Measurements from ENCODE around the gene CSNK1A1L. TPM values are rescaled to one million over a fixed set of nuclear protein-coding genes. Genes with fewer than 3 reads are reported as not detected.

Gene CSNK1A1L
- total RNA-seq, 1 experiment from 2014 or later = not detected

DNA sequence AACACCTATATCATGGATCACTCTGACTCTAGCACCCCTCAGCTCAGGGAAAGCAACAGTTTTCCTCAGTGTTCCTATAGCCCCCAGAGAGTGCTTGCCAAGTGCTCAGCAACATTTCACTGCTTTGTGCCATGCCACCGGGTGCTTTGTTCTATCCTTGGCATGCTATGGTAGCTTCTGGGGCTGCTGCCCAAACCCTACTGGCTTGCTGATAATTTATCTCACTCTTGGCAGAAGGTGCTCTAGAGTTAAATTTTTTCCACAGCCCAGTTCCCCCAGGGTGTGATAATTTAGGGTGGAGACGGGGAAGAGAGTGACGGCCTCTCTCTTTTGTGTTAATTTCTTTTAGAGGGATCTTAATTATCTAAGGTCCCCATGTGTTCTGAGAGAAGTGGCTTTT lies 12.6 kb upstream of the CSNK1A1L start:
- no peaks in the 10 kb centered on the region for H3K9me3 ChIP-seq
- H3K27me3 ChIP-seq = no peaks in the 10 kb centered on the region
- no peak overlapping the region for H3K4me3 ChIP-seq
- DNase-seq = peak; percentile 49
- no peaks in the 10 kb centered on the region for H3K36me3 ChIP-seq

DNA sequence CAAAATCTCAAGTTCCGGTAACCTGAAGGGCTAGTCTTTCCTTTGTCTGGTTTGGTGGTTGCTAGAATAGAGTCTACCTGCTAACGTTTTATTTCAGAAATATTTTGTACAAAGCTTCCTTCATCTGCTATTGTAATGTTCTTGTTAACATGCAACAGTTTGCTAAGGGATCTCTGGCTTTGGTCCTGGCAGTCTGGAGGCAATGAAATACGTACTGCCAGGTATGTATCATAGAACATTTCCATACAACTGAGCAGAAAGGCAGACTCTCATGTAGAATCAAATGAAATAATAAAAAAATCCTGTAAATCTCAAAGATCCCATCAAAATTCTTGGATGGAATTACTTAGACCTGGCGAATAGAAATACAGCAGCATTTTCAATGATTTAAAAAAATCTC lies 8.8 kb upstream of the CSNK1A1L start:
- no peak for DNase-seq
- no peaks in the 10 kb centered on the region for H3K9me3 ChIP-seq
- no peak overlapping the region for H3K4me3 ChIP-seq
- no peaks in the 10 kb centered on the region for H3K27me3 ChIP-seq
- H3K36me3 ChIP-seq = no peaks in the 10 kb centered on the region

DNA sequence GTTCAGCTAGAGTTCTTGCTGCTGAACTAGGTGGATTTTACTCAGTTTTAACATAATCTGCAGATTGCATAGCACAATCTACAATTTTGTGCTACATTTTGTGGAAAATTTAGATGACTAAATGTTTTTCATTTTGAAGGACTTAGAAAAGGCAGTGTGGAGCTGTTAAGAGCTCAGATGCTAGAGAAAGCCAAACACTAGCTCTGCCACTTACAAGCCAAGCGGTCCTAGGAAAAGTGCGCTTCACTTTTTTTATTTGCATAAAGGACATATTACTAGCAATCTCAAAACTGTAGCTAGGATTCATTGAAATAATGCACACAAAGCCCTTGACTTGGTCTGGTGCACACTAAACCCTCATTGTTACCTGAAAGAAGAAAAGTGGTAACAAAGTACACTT lies 8.1 kb upstream of the CSNK1A1L start:
- no peaks in the 10 kb centered on the region for H3K27me3 ChIP-seq
- H3K4me3 ChIP-seq = no peak overlapping the region
- H3K36me3 ChIP-seq = no peaks in the 10 kb centered on the region
- H3K9me3 ChIP-seq = no peaks in the 10 kb centered on the region
- DNase-seq = no peak

DNA sequence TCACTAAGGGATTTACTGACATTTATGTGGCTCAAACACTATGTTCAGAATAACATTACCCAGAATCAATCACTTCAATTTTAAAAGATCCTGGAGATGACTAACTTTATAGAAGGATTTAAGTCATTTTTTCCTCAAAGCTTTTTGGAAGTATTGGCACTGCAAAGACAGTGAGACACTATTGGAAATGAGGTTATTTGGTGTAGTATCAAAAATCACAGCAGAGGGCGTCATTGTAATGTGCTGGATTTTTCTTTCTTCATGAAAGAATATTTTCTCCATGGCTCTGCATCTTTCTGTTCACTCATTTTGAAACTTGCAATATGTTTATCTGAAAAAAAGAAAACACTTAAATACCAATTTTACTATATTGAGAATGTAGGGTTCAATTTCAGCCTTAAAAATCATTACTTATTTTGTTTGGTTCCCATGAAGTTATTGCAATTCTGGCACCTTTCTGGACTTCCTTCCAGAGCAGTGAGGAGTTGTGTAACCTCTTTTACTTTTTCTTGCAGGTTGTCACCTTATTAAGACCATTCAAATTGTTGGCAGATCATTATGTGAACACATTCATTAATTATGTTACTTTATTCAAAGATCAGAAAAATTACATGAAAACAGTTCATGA lies 3.7 kb upstream of the CSNK1A1L start:
- Histone ChIP-seq H3K4me3 (no peak overlapping the region), H3K9me3 (no peaks in the 10 kb centered on the region), H3K27me3 (no peaks in the 10 kb centered on the region), H3K36me3 (no peaks in the 10 kb centered on the region)
- no peak for DNase-seq

DNA sequence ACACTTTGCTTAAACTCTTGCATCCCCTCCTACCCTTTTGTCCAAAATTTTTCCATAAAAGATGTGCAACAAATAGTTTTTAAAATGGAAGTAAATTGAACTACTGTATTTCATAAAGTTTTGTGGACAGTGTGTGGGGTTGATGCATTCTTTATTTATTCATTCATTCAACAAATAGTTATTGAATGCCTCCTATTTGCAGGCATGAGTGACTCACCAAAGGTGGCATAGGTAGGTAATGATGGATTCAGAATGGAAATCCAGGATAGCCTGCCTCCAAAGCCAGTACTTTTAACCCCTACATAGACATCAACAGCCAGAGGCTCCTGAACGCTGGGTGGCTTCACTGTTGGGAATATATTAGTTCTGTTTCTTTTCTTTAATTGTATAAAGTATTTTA lies 2.4 kb upstream of the CSNK1A1L start:
- Histone ChIP-seq H3K36me3 (no peaks in the 10 kb centered on the region), H3K9me3 (no peaks in the 10 kb centered on the region), H3K27me3 (no peaks in the 10 kb centered on the region), H3K4me3 (no peak overlapping the region)
- DNase-seq = no peak

DNA sequence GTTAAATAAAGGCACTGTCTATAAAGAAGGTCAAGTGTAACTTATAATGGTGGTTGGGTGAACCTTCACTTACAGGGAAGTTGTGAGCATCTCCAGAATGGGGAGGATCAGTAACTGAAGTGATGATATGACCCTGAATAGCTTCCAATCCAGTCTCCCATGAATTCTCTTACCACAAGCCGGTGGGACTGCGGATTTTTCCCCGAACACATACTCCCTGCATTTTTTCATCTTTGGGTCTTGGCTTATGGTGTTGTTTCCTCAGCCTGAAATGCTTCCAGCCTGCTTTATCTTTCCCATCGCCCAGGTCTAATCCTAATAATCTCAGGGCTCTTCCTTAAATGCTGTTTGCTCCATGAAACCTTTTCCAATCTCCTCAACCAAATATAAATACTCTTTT lies 2.0 kb upstream of the CSNK1A1L start:
- Histone ChIP-seq H3K36me3 (no peaks in the 10 kb centered on the region), H3K9me3 (no peaks in the 10 kb centered on the region)
- DNase-seq = no peak

DNA sequence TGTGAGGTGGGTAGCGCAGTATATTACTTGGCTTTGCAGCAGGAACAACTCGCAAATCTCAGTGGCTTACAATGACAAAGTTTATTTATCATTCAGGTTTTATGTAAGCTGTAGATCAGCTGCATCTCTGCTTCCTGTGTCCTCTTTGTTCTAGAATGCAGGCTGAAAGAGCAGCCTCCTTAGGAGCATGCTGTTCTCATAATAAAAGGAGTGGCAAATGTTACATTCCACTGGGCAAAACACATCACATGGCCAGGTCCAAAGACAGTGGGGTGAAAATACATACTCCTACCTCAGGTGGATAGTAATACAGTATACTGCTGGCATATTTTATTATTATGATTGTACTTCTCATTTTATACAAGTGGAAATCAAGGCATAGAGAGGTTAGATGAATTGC lies 1.2 kb upstream of the CSNK1A1L start:
- no peak for DNase-seq
- no peaks in the 10 kb centered on the region for H3K36me3 ChIP-seq
- no peak overlapping the region for H3K4me3 ChIP-seq
- H3K9me3 ChIP-seq = no peaks in the 10 kb centered on the region
- H3K27me3 ChIP-seq = no peaks in the 10 kb centered on the region

More for the DNA sequence above, 2.0 kb upstream of the CSNK1A1L start:
- Histone ChIP-seq H3K27me3 (no peaks in the 10 kb centered on the region), H3K4me3 (no peak overlapping the region)

DNA sequence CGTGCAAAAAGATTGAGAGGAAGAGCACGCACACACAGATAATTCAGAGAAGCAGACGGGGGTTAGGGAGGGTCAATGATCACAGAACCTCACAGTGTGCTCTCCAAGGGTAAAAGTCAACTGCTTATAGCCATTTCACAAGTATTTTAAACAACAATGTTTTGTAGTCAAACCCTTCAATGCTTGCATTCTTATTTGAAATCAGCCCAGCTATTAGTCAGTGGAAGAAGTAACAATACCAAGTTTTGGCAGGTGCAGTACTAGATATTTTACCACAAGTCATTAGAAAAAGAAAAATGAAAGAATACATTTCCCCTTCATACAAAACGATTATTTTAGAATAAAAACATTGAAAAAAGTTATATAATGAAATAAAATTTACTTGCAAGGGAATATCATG lies 2.6 kb downstream of the CSNK1A1L start:
- Histone ChIP-seq H3K4me3 (no peak overlapping the region), H3K9me3 (no peaks in the 10 kb centered on the region), H3K36me3 (no peaks in the 10 kb centered on the region), H3K27me3 (no peaks in the 10 kb centered on the region)
- DNase-seq = no peak

DNA sequence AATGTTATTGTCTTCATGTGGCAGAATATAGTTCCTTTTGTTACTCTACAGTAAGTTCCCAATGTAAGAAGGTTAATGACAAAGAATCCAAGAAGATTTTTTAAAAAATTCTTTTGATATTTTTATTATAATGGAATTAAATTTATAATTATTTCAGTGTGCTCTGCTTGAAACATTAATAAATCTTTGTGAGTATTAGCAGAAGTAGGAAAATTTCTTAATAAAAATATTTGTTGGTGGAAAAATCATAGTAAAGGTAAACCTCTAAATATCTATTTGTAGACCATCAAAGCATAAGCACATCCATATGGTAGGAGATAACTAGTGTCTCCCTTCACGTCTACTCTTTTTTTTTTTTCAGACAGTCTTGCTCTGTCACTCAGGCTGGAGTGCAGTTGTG lies 4.3 kb downstream of the CSNK1A1L start:
- H3K27me3 ChIP-seq = no peaks in the 10 kb centered on the region
- H3K36me3 ChIP-seq = no peaks in the 10 kb centered on the region
- no peak overlapping the region for H3K4me3 ChIP-seq
- H3K9me3 ChIP-seq = no peaks in the 10 kb centered on the region
- DNase-seq = no peak

DNA sequence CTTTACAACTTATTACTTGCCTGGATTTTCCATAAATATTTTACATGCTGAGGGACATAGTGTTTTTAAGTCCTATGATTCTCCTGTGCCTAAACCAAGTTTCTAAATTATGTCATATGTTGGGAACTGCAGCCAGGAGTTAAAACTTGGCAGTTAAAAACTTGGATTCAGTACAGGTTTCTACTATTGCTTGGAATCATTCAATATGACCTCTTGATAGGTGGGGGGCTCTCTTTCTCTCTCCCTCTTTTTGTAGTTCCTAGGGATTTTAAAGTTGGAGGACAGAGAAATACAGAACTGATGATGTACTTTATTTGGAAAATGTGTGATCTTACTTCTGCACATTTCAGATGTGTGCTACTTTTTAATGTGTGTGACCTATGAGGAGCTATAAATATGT lies 4.7 kb downstream of the CSNK1A1L start:
- Histone ChIP-seq H3K4me3 (no peak overlapping the region), H3K27me3 (no peaks in the 10 kb centered on the region), H3K9me3 (no peaks in the 10 kb centered on the region), H3K36me3 (no peaks in the 10 kb centered on the region)
- no peak for DNase-seq

DNA sequence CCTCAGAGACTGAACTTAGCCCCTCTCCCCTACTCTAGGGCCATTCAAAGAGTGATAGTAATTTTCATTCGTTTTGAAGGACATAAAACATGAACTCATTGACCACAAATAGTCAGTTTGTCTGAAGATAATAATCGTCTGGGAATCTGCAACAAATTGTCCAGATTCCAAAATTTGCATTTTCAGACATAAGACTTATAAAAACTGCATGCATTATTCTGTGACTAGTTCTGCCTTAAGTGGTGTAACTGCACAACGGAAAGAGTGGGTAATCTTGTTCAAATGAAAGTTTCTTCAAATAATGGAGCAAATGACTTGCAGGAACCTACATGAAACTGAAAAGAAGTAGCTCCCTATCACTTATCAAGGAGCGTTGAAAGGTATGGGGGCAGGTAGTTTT lies 8.4 kb downstream of the CSNK1A1L start:
- Histone ChIP-seq H3K36me3 (no peaks in the 10 kb centered on the region), H3K9me3 (no peaks in the 10 kb centered on the region), H3K27me3 (no peaks in the 10 kb centered on the region), H3K4me3 (no peak overlapping the region)
- DNase-seq = no peak

DNA sequence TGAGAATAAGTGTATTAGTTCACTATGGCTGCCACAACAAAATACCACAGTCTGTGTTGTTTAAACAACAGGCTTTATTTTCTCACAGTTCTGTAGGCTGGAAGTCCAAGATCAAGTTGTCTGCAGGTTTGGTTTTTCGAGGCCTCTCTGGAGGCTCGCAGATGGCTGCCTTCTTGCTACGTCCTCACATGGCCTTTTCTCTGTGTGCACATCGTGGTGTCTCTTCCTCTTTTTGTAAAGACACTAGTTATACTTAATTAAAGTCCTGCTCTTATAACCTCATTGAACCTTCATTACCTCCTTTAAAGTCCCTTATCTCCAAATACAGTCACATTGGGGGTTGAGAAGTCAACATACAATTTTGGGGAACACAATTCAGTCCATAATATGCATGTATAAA lies 10.6 kb downstream of the CSNK1A1L start:
- Histone ChIP-seq H3K27me3 (no peaks in the 10 kb centered on the region), H3K9me3 (no peaks in the 10 kb centered on the region), H3K4me3 (no peak overlapping the region), H3K36me3 (no peaks in the 10 kb centered on the region)
- DNase-seq = no peak

DNA sequence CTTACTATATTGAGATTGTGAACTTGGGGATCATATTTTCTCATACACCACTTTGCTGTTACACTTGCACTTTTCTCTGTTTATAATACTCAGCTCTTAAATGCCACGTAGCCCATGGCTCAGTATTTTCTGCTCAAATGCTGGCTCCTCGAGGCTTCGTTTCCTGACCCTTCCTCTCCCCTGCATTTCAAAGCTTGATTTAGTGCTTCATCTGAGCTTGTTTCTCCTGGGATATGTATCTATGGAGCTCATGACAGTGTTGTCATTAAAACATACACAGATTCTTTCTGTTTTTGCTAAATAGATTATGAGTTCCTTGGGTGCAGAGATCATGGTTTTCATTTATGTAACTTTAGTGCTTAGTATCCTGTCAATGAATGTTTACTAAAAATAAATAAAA lies 11.4 kb downstream of the CSNK1A1L start:
- DNase-seq = no peak
- H3K9me3 ChIP-seq = no peaks in the 10 kb centered on the region
- no peaks in the 10 kb centered on the region for H3K36me3 ChIP-seq
- H3K27me3 ChIP-seq = no peaks in the 10 kb centered on the region
- no peak overlapping the region for H3K4me3 ChIP-seq

DNA sequence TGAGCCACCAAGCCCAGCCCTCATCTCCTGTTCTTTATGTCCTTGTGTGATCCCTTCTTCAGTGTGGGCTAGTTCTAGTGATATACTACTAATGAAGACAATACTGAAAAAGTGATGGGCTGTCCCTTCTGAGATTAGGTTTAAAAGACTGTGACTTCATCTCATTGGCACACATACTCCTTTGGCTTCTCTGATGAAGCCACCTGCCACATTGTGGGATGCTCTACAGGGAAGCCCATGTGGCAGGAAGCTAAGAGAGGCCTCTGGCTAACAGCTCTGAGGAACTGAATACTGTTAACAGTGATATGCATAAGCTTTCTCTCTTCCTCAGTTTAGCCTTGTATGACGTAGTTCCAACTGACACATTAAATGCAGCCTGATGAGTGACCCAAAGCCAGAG lies 13.6 kb downstream of the CSNK1A1L start:
- Histone ChIP-seq H3K27me3 (no peaks in the 10 kb centered on the region), H3K9me3 (no peaks in the 10 kb centered on the region), H3K4me3 (no peak overlapping the region), H3K36me3 (no peaks in the 10 kb centered on the region)
- no peak for DNase-seq

DNA sequence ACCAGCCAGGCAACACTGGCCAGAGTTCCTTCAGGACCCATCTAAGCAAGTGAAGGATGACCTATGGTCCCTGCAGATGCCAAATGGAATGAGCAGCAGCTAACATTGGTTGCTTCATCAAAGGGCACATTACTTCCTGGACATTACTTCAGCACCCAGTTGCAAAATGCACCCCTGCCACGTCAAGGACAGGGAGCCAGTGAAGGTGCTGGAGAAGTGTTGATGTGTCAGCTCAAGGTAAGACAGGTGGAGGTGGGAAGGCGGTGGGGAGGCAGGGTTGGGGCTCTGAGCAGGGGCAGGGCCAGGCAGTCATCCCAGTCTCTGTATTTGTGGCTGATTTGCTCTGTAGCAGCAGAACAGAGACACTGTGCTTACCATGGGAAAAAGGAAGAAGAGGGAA lies 14.6 kb downstream of the CSNK1A1L start:
- Histone ChIP-seq H3K36me3 (no peaks in the 10 kb centered on the region), H3K4me3 (no peak overlapping the region), H3K27me3 (no peaks in the 10 kb centered on the region), H3K9me3 (no peaks in the 10 kb centered on the region)
- no peak for DNase-seq

DNA sequence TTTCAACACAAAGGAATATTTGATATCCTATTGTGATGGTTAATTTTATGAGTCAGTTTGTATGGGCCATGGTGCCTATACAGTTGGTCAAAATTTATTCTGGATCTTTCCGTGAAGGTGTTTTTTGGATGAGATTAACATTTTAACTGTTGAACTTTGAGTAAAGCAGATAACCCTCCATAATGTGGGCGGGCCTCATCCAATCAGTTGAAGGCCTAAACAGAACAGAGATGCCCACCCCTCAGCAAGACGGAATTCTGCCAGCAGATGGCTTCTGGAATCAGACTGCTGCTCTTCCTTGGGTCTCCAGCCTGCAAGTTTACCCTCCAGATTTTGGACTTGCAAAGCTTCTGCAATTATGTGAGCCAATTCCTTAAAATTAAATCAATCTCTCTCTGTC lies 16.0 kb downstream of the CSNK1A1L start:
- Histone ChIP-seq H3K4me3 (no peak overlapping the region), H3K9me3 (no peaks in the 10 kb centered on the region), H3K36me3 (no peaks in the 10 kb centered on the region), H3K27me3 (no peaks in the 10 kb centered on the region)
- DNase-seq = no peak

DNA sequence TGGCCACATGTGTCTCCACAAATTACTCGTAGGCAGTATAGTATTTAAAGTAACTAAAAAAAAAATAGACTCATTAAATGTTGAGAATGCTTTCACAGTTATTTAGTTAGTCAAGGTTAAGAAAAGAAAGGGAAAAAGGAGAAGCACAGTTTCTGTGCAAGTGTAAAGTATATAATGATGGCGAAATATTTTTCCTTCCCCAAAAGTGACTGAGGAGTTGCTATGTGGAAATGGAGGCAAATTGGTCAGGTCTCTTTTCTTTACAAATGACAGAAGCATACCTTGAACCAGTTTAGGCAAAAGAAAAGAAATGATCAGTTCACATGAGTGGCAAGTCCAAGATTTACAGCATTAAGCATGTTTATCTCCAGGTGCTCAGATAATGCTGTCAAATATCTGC lies 18.0 kb downstream of the CSNK1A1L start:
- Histone ChIP-seq H3K4me3 (no peak overlapping the region), H3K36me3 (no peaks in the 10 kb centered on the region), H3K27me3 (no peaks in the 10 kb centered on the region), H3K9me3 (no peaks in the 10 kb centered on the region)
- no peak for DNase-seq

DNA sequence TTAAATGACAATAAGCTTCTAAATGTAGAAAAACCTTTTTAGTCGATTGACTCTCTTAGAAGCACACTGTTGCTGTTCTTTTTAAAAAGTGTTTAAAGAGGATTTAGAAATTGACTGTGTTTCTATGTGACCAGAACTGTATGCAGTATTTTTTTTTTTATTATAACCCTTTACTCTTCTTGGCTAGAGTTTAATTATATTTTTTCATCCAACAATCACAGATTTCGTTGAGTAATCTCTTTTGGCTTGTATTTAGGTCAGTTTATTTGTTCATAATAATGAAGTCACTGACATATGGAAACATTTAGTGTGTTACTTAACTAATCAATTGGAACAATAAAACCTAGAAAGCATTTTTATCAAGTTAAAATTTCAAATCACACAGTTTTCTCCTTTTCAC lies 19.9 kb downstream of the CSNK1A1L start:
- H3K36me3 ChIP-seq = no peaks in the 10 kb centered on the region
- H3K27me3 ChIP-seq = no peaks in the 10 kb centered on the region
- DNase-seq = no peak
- H3K9me3 ChIP-seq = no peaks in the 10 kb centered on the region
- no peak overlapping the region for H3K4me3 ChIP-seq

DNA sequence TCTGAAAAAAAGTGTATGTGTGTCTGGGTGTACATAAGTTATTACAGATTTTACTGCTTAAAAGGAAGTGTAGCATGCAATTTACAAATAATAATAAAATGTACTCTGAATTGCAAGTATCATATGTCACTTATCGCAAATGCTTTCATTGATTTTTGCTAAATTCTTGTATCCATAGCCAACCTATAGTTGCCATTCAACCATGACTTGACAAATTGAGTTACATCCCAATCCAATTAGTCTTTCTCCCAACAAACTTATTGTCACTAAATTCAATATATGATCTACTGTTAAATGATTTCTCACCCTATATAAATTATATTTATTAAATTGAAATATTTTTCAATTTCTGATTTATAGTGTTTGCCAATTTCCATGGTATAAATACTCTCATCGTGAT lies 28.6 kb downstream of the CSNK1A1L start:
- Histone ChIP-seq H3K9me3 (no peaks in the 10 kb centered on the region), H3K4me3 (no peak overlapping the region), H3K36me3 (no peaks in the 10 kb centered on the region), H3K27me3 (no peaks in the 10 kb centered on the region)
- DNase-seq = no peak
